ENCODE measurements around the gene SLC27A5.

Gene SLC27A5

DNA sequence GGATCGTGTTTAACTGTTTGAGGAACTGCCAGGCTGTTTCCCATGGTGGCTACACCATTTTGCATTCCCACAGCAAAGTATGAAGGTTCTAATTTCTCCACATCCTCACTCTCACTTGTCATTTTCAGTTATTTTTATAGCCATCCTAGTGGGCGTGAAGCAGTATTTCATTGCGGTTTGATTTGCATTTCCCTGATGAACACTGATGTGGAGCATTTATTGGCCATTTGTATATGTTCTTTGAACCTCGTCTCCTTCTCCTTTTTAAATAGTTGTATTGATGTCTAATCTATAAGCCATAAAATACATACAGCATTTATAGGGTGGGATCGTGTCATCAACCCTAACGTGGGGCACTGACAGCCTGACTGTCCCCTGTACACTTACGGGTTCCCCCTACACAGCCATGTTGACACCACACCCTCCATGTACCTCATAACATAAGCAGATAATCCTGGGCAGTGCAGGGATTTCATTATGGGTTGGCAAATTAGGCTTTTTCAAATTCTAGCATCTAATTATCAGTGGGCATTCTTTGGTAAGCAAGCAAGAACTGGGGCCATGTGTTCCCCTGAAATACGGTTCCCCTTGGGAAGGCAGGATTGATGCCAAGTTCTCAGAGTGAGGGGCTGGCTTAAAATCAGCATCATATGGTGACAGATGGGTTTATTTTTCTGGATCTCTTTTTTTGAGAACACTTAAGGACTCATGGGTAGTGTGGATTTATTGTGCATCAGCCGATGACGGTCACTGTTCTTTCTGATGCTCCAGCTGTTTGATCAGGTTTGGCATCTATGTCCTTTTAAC lies 19.4 kb upstream of the SLC27A5 start:
- no peak for DNase-seq (ENCODE audit: low read depth, low spot score)
- no peak overlapping the region for H3K4me3 ChIP-seq (ENCODE audit: low read length)

DNA sequence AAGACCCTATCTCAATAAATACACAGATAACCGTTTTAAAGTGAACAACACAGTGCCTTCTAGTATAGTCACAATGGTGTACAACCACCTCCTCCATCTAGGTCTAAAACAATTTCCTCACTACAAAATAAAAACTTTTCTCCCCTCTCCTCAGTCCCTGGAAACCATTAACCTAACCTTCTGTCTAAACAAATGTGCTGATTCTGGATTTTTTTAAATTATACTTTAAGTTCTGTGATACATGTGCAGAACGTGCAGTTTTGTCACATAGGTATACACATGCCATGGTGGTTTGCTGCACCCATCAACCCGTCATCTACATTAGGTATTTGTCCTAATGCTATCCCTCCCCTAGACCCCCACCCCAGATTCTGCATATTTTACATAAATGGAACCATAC lies 17.6 kb upstream of the SLC27A5 start:
- H3K4me3 ChIP-seq (ENCODE audit: low read length), result no peak overlapping the region
- no peak for DNase-seq (ENCODE audit: low read depth, low spot score)

DNA sequence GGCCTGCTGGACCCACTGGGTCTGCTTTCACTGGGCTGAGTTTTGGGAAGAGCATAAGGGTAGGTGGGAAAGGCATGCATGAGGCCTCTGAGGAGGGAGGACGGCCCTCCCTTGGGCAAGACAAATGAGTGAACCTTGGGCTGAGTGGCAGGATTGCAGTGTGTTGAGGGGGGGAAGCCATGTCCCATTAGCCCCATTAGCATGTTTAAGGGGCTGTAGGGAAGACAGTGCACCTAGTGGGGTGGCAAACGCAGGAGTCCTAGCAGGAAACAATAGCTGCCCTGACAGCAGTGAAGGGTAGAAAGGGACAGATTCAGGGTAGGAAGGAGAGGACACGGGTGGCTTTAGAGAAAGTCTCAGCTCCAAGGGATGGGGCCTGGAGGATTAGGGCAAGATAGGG lies 10.9 kb upstream of the SLC27A5 start:
- no peak for DNase-seq (ENCODE audit: low read depth, low spot score)
- H3K4me3 ChIP-seq (ENCODE audit: low read length), result no peak overlapping the region

DNA sequence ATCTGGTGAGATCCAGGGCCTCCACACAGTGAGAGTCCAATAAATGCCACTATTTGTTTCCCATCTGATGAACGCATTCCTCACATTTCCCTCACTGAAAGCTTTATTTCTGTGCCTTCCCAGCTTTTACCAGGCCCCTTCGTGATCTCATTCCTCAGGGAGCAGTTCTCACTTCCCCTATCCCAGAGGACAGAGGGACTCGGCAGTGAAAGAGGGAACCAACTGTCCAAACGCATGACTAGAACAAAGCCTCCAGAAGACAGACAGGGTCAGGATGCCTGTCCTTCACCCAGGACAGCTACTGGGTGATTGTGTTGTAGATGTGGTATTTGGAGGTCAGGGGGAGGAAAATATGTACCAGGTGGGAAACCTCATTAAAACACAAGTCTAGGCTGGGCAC lies 9.9 kb upstream of the SLC27A5 start:
- DNase-seq (ENCODE audit: low read depth, low spot score), result no peak
- no peak overlapping the region for H3K4me3 ChIP-seq (ENCODE audit: low read length)

DNA sequence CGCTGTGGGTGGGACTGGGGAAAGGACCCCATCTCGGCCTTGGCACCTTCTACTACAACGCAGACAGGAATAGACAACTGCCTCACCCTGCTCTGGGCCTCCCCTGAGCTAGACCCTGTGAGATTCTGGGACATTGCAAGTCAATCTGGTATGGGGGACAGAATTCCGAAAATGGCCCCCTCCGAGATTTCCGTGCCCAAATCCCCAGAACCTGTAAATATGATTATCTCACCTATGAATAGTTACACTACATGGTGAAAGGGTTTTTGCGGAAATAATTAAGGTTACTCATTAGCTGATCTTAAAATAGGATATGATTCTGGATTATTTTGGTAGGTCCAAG lies 8.4 kb upstream of the SLC27A5 start:
- H3K4me3 ChIP-seq (ENCODE audit: low read length), result peak overlapping the region; percentile 88
- DNase-seq (ENCODE audit: low read depth, low spot score), result no peak

DNA sequence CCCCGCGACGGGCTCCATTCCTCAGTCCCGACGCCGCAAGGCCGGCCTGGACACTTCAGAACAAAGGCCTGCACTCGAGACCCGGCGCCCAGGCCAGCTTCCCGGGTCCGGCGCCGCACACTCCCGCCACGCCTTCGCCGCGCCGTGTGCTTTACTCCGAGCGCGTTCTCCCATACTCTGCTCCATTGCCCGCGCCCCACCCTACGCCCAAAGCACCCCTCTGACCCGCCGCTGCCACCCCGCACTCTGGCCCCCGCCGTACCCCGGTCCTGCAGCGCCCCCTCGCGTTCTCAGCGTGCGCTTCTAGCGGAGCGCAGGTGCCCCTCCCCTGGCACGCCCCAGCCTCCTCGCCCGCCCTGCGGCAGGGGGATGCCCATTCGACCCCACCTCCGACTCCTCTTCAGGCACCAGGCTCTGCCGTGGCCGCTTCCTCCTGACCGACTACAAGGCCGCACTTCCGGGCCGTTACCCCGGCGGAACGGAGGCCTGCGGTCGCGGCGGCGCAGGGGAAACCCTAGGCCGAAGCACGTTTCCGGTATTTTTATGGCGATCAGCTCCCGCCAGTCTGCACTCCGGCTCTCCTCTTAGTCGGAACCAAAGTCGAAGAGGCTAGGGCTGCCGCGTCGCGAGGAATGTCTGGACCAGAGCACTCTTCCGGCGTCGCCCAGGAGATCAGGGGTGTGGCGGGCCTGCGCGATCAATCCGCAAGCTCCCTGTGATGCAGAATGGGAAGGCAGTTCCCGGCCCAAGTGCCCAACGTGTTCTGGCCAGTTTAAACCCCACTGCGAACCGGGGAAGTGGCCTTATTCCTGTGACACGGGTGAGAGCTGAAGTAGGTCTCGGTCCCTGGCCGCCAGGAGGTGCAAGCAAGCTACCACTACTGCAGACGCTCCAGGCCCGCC lies 7.8 kb upstream of the SLC27A5 start, which contains the start of gene ZBTB45:
Gene ZBTB45, minus strand, starts transcription at position 456 of the 902 bp plus-strand sequence. CDS start 2,137 bp downstream, outside the sequence.
- H3K4me3 ChIP-seq (ENCODE audit: low read length), result peak within 1 kb of the TSS; percentile 88
- peak; percentile 94 for DNase-seq (ENCODE audit: low read depth, low spot score)

DNA sequence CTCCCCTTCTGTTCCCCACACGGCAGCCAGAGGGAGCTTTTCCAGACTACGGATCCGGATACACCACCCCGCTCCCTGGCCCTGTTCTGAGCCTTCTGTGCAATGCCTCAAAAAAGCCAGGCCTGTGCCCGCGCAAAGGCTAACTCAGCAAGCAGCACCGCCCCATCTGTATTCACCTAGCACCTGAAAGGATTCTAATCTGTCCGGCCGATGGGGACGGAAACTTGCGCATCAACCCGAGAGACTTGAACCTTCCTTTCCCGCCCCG lies 7.2 kb upstream of the SLC27A5 start:
- peak; percentile 64 for DNase-seq (ENCODE audit: low read depth, low spot score)
- peak overlapping the region; percentile 88 for H3K4me3 ChIP-seq (ENCODE audit: low read length)

DNA sequence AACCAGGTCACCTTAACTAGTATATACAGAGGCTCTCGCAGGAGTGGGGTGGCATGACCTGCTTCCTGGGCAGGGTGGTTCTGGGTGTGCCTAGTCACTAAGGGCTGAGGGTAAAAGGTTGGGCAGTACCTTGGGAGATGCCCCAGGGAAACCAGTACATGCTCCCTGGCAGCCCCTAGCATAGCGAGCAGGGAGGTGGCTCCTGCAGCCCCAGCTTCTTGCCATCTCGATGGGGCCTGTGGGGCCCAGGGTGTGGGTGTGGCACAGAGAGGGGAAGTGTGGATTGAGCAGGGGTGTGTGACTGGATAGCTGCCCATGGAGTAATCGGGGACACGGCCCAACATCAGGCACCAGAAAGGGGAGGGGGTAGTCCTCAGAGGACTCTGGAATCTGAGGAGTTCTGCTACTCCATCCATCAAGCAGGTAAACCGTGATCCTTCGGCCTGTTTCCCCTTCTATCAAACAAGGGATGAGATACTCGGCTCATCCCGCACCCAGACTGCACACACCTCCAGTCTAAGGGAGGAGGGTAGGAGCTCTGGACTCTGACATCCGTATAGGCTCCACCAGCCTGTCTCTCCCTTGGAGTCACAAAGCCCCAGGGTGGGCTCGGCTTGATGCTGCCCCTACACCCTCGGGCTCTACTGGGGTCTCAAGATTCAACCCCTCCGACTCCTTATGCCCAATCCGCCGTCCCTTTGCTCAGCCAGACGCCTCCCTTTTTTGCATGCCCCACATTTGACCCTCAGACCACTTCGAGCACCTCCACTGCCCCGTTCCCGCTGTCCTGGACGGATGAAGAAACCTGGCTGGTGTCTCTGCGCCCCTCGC lies 6.7 kb upstream of the SLC27A5 start:
- no peak for DNase-seq (ENCODE audit: low read depth, low spot score)
- peak overlapping the region; percentile 88 for H3K4me3 ChIP-seq (ENCODE audit: low read length)

DNA sequence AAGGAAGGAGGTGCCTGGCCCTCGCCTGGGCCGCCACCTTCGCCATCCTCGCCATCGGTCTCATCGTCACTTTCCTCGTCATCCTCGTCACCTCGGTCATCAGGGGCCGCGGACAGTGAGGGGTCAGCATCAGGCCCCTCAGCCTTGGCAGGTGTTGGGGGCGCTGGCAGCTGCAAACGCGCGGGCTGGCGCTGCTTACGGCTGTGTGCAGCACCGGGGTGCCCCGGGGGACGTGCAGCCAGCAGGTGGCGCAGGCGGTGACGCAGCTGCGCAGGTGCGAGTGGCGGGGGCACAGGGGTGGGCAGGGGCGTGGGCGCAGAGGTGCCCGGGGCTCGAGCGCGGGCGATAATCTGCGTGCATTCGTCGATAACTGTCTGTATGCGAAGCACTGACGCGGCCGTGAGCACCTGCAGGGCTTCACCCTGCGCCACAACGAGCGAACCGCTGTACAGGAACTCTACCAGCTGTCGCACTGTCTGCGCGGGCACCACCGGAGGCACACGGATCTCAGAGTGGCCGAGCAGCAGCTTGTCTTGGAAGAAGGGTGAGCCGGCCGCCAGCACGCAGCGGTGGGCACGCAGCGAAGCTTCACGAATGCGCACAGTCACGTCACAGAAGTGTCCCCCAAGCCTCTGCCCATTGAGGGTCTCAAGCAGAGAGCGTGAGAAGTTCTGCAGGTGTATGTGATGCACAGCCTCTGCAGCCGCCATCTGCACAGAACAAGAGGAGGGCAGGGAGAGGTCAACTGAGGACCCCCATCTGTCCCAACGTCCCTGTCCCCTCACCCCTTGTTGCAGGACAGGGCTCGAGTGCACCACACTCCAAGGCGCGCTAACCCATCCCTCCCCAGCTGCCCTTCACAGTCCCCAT lies 5.4 kb upstream of the SLC27A5 start:
- H3K4me3 ChIP-seq (ENCODE audit: low read length), result no peak overlapping the region
- DNase-seq (ENCODE audit: low read depth, low spot score), result no peak

DNA sequence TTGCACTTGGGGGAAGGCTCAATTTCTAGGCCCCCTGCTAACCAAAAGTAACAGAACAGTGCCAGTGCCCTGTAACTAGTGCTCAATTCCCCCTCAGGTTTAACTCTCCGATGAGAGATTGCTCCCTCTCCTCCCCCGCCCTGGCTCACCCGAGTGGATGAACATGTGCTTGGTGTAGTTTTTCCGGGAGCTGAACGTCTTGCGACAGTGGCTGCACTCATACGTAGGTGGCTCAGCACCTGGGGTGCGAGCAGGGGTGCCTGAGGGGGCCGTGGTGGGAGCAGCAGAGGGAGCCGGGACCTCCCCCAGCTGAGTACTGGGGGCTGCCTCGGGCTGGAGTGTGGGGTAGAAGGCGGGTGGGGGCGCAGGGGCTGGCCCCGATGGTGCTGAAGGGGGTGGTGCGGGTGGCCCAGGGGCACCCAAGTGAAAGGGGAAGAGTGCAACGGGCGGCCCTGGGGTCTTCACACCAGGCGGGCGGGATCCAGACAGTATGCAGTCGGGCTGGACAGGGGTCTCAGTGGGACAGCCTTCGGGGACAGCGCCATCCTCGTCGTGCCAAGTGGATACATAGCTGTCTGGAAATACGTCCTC lies 4.5 kb upstream of the SLC27A5 start:
- H3K4me3 ChIP-seq (ENCODE audit: low read length), result no peak overlapping the region
- no peak for DNase-seq (ENCODE audit: low read depth, low spot score)

DNA sequence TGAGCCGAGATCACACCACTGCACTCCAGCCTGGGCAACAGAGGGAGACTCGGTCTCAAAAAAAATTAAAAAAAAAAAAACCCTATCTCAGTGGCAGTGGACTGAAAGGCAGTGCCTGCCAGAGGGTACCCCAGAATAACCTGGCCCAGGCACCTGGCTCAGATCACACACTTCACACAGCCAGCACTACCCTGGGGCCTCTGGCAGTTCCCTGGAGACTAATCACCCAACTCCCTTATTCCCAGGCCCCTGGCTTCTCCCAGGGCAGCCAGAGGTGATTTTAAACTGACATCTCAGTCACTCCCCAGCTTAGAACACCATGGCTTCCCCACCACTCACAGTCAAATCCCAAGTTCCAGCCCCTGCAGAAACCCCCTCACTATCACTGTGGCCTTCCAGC lies 3.5 kb upstream of the SLC27A5 start:
- no peak for DNase-seq (ENCODE audit: low read depth, low spot score)
- no peak overlapping the region for H3K4me3 ChIP-seq (ENCODE audit: low read length)

DNA sequence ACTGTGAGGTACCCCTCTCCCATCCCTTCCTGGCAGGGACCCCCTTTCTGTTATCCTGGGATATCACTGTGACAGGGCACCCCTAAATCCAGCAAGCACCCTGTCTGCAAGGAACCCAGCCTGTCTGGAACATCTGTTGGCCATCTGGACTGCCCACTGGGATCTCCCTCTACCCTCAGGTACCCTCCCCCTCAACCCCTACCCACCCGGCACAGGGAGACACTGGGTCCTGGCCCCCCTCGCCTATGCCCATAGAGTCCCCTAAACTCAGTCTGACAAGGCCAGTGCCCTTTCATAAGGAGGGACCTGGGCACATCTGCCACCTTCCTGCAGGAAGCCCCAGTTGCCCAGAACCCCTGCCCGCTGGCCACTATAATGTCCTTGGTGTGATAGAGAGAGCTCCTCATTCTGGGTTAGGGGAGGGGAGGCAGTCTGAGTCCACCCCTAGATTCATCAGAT lies 2.8 kb upstream of the SLC27A5 start:
- no peak for DNase-seq (ENCODE audit: low read depth, low spot score)
- H3K4me3 ChIP-seq (ENCODE audit: low read length), result peak overlapping the region; percentile 98

DNA sequence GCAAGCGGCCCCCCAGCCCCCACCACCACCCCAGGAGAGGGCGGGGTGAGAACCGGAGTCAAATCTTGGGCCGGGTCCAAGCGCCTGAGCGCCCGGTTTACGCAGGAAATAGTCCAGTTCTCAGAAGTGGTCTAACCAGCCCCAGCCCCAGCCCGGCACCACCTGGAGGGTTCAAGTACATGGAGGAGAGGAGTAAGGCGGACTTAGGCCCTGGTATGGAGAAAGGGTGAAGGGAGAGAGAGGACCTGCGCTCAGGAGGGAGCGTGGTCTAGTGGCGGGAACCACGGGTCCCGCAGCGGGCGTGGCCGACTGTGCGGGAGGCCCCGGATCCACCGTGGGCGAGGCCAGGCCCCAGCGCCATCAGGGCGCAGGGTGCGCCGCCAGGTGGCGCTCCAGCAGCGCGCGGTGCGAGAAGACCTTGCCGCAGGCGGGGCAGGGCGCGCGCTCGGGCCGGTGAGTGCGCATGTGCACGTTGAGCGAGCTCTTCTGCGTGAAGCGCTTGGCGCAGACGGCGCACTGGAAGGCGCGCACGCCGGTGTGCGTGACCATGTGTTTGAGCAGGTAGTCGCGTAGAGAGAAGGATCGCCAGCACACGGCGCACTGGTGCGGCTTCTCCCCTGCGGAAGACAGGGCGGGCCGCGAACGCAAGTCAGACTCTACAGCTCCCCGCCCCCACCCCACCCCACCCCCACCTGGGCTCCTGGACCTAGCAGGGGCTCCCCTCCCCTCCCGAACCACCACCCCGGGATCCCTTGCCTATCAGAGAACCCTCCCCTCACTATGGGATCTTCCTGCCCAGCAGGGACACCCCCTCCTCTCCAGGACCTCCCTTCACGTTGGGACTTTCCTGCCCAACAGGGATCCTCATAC lies 2.1 kb upstream of the SLC27A5 start:
- peak overlapping the region; percentile 98 for H3K4me3 ChIP-seq (ENCODE audit: low read length)
- DNase-seq (ENCODE audit: low read depth, low spot score), result peak; percentile 94

DNA sequence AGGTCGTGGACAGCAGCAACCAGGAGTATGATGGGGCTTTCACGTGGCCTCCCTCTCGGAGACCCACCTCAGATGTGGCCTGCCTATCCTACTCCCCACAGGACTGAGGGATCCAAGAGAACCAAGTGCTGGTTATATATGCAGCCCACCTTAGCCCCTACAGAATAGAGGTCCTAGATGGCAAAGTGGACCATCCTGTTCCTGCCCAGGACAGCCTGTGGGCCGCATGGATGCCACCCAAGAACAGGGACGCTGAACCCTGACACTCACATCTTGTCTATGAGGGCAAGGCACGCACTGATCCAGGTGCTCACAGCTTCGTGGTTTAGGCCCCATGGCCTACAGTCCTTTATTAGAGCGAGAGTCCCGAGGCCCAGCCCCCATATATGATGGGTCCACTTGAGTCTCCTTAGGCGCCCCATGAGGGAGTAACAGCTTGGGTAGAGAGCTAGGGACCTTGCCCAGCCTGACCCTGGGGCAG lies 1.5 kb upstream of the SLC27A5 start:
- H3K4me3 ChIP-seq (ENCODE audit: low read length), result peak overlapping the region; percentile 98
- DNase-seq (ENCODE audit: low read depth, low spot score), result no peak

DNA sequence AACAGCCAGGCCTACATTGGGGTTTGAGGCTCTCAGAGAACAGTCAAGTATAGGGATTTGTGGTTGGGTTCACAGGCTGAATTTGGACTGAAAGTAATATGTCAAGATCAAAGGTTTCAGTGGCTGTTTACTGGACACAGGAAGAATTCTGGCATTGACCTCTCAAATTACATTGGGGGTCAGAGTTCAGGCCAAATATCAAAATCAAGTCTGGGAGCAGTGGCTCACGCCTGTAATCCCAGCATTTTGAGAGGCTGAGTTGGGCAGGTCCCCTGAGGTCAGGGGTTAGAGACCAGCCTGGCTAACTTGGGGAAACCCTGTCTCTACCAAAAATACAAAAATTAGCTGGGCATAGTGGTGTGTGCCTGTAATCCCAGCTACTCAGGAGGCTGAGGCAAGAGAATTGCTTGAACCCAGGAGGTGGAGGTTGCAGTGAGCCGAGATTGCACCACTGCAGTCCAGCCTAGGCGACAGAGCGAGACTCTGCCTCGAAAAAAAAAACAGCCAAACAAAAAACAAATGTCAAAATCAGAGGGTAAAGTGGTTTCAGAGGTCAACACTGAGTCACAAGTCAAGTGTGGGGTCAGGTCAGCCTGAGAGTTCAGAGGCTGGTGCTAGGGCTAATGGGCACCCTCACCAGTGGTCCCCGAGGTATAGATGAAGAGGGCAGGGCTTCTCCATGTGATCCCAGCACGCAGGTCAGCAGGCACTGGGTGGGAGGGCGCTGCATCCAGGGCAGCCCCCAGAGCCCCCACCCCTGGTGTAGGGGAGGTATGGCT lies 1.5 kb downstream of the SLC27A5 start:
- no peak overlapping the region for H3K4me3 ChIP-seq (ENCODE audit: low read length)
- no peak for DNase-seq (ENCODE audit: low read depth, low spot score)

DNA sequence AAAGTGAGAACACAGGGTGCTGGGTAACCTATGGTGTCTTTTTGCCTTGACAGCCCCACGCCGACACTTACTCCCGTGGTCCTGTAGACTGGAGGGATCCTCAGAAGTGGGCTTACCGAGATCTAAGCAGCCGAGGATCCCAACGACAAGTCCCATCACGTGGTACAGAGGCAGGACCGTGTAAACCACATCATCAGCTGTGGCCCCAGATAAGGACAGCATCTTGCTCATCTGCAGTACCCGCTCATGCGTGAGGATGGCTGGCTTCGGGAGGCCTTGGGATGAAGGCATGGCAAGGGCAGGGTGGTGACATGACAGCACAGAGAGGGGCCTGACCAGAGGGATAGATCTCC lies 2.1 kb downstream of the SLC27A5 start:
- H3K4me3 ChIP-seq (ENCODE audit: low read length), result no peak overlapping the region
- DNase-seq (ENCODE audit: low read depth, low spot score), result no peak
